Measurements from ENCODE around the gene ZNF398. TPM values are rescaled to one million over a fixed set of nuclear protein-coding genes. Genes with fewer than 3 reads are reported as not detected.

Gene ZNF398
- total RNA-seq, 1 experiment from 2014 or later, result 62.1 TPM

GRCh38 chr7:149202831-149203231 is 55.6 kb downstream of the ZNF398 start:
- H3K36me3 Mint-ChIP-seq (ENCODE audit: insufficient read depth in 1 of 3, low read depth in 3 of 3), result peaks cover 72 to 92% (median 86%) of the 10 kb centered on the region in 3 experiments
- no peak overlapping the region for H3K9ac ChIP-seq (ENCODE audit: extremely low read depth, insufficient read length, low read length)
- H3K4me1 Mint-ChIP-seq, result peaks cover 17 to 18% of the 10 kb centered on the region in 2 experiments
- H2AFZ ChIP-seq (ENCODE audit: low read length), result no peak overlapping the region
- H3K23me2 ChIP-seq (ENCODE audit: insufficient read length, low read depth, low read length, poor library complexity, severe bottlenecking), result no peaks in the 10 kb centered on the region
- H3K23ac ChIP-seq (ENCODE audit: insufficient read length, low read depth, low read length), result no peak overlapping the region
- no peak overlapping the region for H3T11ph ChIP-seq (ENCODE audit: low read length)
- no peaks in the 10 kb centered on the region for H3K79me2 ChIP-seq (ENCODE audit: insufficient read depth, low read length)
- no peaks in the 10 kb centered on the region; a peak in 1 of 5 replicates for H3K9me3 Mint-ChIP-seq
- DNase-seq, result no peak
- H3K27me3 Mint-ChIP-seq (ENCODE audit: low read depth), result no peaks in the 10 kb centered on the region
- no peaks in the 10 kb centered on the region for H3K9me3 ChIP-seq (ENCODE audit: control insufficient read depth, low read depth, low read length)
- no peak overlapping the region for H3K56ac ChIP-seq (ENCODE audit: insufficient read length, low read depth, low read length)
- no peak overlapping the region for H3K4me2 ChIP-seq (ENCODE audit: insufficient read depth, insufficient read length, low read length)
- H2AK5ac ChIP-seq (ENCODE audit: insufficient read length, low read length), result no peak overlapping the region
- H3K14ac ChIP-seq (ENCODE audit: insufficient read depth, low read length), result no peak overlapping the region
- H3K79me1 ChIP-seq (ENCODE audit: insufficient read depth, low read depth, low read length, poor library complexity, severe bottlenecking), result peaks cover 6% of the 10 kb centered on the region
- H3K27ac Mint-ChIP-seq, result no peak overlapping the region; a peak in 1 of 7 replicates
- H2BK120ac ChIP-seq (ENCODE audit: low read depth, low read length, poor library complexity, severe bottlenecking), result no peak overlapping the region
- no peak overlapping the region for H4K8ac ChIP-seq (replicated peaks; ENCODE audit: insufficient read length, low read depth, low read length)
- H2BK5ac ChIP-seq (ENCODE audit: insufficient read length, low read length), result no peak overlapping the region
- WGBS (ENCODE audit: extremely low coverage, insufficient read length, low lambda C conversion rate), result no CpG with 5 or more reads among the region's 6 CpGs
- H3K27ac ChIP-seq (ENCODE audit: insufficient read length, low read depth, low read length), result no peak overlapping the region
- no peak overlapping the region for H4K91ac ChIP-seq (ENCODE audit: insufficient read length, low read depth, low read length)
- peaks cover 3% of the 10 kb centered on the region for H4K20me1 ChIP-seq (ENCODE audit: control insufficient read depth, insufficient read depth, insufficient read length)
- H3K18ac ChIP-seq (ENCODE audit: insufficient read length, low read depth, low read length), result no peak overlapping the region
- H2BK20ac ChIP-seq (ENCODE audit: low read depth, low read length, poor library complexity, severe bottlenecking), result no peak overlapping the region
- no peak overlapping the region for H3K4me3 Mint-ChIP-seq
- TF ChIP-seq CTCF (conservative IDR thresholded peaks at IDR 0.05), result no peak
- no peak overlapping the region for H3K4ac ChIP-seq (ENCODE audit: low read depth, low read length)
- H4K5ac ChIP-seq (ENCODE audit: insufficient read length, low read depth, low read length), result no peak overlapping the region
- H2BK12ac ChIP-seq (ENCODE audit: insufficient read length, low read depth, low read length), result no peak overlapping the region
- H3K4me1 ChIP-seq (ENCODE audit: insufficient read depth, low read length), result peaks cover 5% of the 10 kb centered on the region; the same call in 1 of the 2 replicates
- H2BK15ac ChIP-seq (ENCODE audit: low read depth, low read length), result no peak overlapping the region
- H3K27me3 ChIP-seq (ENCODE audit: insufficient read depth, low read length), result no peaks in the 10 kb centered on the region

Measured in H9 (cell line).